Renal cortical epithelial cell (primary cell): Measurements from ENCODE around the gene MIB2. TPM values are rescaled to one million over a fixed set of nuclear protein-coding genes. Genes with fewer than 3 reads are reported as not detected.
A peak's percentile ranks its signal among the peaks of the same experiment; 100 is the strongest.
"Not testable (repeated sequence)": the region's sequence is repeated elsewhere in the genome, so short reads cannot be mapped to it uniquely, and the experiment has no call there.

Experiments
- DNase-seq: peaks from one replicate; pipeline ENCODE4 v3.0.0-alpha.2; 2011; ENCODE audit warnings: low read depth
- total RNA-seq: library from RNA; depleted of rRNA; stranded (reverse); fragments of >200 nt; gene quantifications from 2 replicates; pipeline ENCODE4 v1.2.3, GENCODE V29; 2014

MIB2 gene
- total RNA-seq, 1 donor from 2014 or later, result 68.2 TPM

- DNase-seq, result not testable (repeated sequence)
Observed at GRCh38 chr1:1648265-1648664, 33.0 kb downstream of the MIB2 start.

DNA sequence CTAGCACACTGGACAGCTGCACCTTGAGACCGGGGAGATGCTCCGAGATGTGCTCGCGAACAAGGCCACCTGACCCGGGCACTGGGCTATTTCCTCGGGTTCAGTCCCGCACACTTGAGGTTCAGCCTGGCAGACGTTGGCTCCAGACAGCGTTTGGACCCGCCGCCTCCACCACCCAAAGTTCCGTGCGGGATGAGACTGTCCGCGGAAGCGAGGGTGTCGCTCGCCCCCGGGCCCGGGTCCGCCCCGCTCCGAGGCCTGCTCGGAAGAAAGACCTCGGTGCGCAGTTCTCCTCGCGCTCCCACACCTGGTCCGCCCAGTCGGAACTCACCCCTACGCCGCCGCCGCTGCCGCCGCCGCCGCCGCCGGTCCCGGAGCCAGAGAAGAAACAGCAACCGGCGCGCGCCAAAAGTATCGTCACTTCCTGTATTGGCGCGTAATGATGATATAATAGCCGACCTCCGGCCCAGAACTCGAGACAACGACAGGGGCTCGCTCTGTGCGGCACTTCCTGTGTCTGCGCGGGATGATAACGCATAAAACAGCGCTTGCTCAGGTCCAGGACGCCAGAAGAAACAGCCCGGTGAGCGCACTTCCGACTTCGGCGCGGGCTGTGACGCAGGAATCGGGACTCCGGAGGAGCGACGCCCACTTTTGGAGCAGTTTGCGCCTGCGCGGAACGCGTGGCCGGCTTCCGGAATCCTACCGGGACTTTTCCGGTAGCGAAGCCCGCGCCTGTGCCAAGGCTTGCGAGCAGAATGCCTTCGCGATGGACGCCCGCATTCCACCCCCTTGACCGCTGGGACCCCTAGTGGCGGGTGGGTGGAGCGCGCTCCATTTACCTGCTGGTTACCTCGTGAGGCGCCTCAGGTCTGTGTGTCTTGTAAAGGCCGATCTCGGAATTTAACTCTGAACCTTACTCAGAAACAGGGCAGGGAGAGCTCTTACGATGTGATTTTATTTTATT is 43.6 kb downstream of the MIB2 start, which contains the start of gene CDK11B:
CDK11B (minus strand) TSS at position 422 of the 967 bp plus-strand sequence. CDS start 1,519 bp downstream, outside the sequence.
- DNase-seq, result peak; percentile 85

- DNase-seq, result not testable (repeated sequence)
Observed at GRCh38 chr1:1662392-1662791, 47.1 kb downstream of the MIB2 start.

- DNase-seq, result not testable (repeated sequence)
Observed at GRCh38 chr1:1662830-1663560, 47.7 kb downstream of the MIB2 start.

DNA sequence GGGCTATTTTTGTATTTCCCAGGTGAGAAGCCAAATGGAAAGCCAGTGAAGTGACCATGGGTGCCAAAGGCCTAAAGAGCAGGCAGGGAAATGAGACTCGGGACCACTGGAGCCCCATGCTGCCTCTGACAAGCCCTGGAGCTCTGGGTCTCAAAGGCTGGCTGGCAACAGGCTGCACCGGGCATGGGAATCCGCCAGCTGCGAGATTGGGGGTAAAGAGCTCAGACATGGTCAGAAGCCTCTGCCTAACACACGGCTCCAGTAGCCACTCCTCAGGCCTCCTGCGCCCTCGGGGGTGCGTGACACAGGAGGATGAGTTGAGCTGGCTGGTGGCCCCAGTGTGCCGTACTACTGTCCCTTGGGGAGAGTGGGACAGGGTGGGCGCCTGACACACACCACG is 49.0 kb downstream of the MIB2 start:
- not testable (repeated sequence) for DNase-seq

GRCh38 chr1:1664941-1665814 is 49.9 kb downstream of the MIB2 start:
- DNase-seq, result no peak

- no peak for DNase-seq
Observed at GRCh38 chr1:1665815-1666251, 50.5 kb downstream of the MIB2 start.

DNA sequence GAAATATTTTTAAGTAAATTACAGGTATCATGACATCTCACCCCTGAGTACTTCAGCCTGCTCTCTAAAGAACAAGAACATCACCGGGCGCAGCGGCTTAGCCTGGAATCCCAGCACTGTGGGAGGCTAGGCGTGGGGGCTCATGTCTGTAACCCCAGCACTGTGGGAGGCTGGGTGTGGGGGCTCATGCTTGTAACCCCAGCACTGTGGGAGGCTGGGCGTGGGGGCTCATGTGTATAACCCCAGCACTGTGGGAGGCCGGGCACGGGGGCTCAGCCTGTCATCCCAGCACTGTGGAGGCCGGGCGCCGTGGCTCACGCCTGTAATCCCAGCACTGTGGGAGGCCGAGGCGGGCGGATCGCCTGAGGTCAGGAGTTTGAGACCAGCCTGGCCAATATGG is 51.2 kb downstream of the MIB2 start:
- DNase-seq, result no peak

DNA sequence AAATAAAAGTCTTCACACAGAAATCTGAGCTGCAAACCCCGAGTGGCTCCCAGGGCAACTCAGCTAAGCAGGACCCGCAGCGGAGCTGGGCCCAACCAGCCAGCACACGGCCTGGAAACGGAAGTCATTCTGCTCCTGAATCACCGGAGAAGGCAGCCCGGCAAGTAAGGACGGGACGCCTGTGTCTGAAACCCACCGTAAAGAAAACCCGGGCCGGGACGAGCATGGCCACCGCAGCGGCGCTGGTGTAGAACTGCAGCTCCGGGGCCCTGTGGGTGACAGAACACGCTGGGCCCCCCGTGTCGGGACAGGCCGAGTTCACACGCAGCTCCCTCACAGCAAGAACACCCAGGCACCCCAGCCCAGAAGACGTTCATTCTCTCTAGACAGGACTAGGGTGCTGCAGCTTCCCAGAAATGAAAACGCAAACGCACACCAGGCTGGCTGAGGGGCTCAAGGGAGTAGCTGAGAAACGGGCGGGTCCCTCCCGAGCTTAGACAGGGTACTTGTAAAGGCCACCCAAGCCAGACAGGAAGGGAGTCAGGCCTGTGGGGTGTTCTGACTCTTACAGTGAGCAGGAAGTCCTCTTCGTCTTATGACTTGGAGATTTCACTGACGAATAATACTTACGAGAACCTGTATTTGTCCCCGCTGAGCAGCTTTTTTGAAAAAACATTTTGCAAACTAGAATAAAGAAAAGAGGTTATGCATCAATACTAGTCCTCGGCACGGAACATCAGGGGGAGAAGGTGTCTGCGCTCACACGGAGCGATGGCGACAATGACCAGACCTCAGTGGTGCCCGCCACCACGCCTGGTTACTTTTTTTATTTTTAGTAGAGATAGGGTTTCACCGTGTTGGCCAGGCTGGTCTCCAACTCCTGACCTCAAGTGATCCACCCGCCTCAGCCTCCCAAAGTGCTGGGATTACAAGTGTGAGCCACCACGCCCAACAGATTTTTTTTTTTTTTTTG is 54.5 kb downstream of the MIB2 start:
- no peak for DNase-seq

DNA sequence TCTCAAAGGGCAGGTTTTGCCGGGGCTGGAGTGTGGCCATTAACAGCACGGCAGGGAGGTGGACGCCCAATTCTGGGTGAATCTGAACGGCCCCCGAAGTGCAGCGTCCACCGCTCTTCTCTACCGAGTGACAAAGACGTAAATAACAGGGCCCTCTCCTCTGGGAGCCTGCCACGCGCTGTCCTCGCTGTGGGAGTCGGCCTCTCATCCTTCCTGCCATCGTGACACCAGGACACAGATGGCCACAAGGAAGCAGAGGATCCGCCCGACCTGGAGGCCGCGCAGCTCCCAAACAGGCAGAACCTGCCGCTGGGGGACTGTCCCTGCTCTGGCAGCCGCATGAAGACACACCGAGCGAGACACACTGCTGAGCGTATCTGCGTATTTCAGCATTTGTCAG is 55.6 kb downstream of the MIB2 start:
- no peak for DNase-seq

DNA sequence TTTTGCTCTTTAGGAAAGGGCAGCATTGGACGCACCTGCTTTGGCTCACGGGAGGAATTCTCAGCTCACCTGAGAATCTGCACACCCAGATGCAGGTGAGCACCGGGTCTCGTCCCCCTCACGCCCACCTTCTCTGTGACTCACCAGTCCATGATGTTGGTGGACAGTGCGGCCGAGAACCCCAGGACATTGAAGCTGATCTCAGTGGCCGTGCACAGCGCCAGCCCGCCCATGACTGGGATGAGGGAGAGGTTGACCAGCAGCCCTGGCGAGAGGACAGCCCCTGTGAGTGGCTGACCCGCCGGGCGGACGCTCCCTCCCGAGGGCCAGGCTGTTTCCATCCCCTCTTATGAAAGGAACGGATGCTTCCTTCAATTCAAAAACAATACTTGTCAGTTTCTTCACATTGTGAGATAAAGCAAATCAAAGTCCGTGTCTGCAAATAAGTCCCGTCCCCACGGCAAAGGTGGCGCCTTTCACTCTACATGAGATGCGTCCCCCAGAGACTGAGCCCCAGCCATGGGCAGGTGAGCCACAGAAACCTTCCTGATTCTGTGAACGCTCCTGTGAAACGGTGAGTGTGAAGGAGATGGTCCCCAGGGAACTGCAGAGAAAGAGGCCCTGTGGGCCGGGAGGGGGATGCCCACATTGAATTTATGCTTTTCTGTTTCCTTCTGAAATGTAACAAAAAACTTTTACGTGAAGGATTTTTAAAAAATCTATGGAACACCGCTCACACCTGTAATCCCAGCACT is 56.2 kb downstream of the MIB2 start:
- DNase-seq, result no peak

- no peak for DNase-seq
Observed at GRCh38 chr1:1672181-1672965, 57.1 kb downstream of the MIB2 start.

DNA sequence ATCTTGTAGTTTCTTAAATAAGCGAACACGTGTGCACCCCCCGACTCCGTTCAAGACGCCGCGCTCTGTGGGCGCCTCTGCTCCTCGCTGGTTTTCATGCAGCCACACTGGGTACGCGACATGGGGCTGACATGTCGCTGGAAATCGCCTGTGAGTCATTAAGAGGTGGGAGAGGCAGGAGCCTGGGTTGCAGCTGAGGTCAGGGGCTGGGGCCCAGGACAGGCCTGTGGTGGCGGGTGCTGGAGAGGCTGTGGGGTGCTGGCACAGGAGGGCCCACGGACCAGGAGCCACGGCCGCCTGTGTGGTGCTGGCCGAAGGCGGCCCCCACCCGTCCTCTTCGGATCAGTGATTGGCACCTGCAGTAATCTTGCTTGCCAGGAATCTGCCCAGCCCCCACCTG is 59.5 kb downstream of the MIB2 start:
- DNase-seq, result not testable (repeated sequence)

DNA sequence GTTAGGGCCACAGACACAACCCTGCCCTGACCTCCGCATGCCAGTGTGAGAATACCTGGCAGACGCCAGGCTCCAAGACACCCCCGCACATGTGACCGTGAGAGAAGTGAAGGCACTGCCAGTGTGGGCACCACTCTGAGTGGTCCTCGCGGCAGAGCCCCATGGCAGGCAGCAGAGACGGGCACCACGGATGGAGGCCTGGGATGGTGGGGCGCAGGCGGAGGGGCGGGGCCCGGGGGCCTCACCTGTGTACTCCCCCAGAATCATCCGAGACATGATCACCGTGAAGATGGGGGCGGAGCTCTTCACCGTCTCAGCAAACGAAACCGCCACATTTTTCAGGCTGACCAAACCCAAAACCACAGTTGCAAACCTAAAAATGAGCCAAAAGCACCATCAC is 59.9 kb downstream of the MIB2 start:
- not testable (repeated sequence) for DNase-seq

DNA sequence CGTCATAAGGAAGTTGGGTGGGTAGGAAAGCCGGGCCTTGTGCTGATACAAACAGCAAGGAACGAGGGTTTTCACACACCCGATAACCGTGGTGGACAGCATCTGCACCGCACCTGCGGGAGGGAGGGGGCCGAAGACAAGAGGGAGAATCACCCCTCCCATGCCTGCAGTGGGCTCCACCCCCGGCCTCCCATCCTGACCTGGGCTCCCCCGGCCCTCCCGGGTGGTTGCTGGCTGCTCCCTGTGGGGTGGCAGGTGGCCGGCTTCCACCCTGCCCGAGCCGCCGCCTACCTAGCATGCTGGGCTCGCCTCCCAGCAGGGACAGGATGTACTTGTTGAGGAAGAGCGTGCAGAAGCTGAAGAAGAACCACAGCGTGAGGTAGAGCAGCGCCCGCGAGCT is 60.8 kb downstream of the MIB2 start:
- not testable (repeated sequence) for DNase-seq

GRCh38 chr1:1677718-1678580 is 62.6 kb downstream of the MIB2 start:
- no peak for DNase-seq

GRCh38 chr1:1678581-1679380 is 63.5 kb downstream of the MIB2 start:
- no peak for DNase-seq
